ENCODE results near the gene PSMB11.

DNA sequence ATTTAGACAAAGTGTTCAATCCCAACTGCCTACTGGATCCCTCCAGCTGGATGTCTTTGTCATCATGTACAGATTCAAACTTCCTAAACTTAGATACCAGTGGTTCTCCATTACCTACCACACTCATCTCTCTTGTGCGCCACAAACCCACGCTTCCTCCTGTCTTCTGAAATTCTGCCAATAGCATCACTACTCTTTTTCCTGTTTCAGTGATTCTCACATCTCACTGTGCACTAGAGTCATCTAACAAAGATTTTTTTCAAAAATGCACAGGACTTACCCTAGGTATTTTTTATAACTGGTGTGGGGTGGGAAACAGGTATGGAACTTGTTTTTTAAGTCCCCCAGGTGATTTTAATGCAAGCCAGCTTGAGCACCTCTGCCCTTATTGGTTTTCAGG is 13.2 kb upstream of the PSMB11 start:
- no peak for TF ChIP-seq CTCF (IDR thresholded peaks at IDR 0.05 in 2 of 3, conservative IDR thresholded peaks at IDR 0.05 in 1 of 3; ENCODE audit: borderline replicate concordance in 1 of 3, insufficient read depth in 1 of 3, low read depth in 2 of 3, low read length in 2 of 3)
- TF ChIP-seq SIN3A (IDR thresholded peaks at IDR 0.05; ENCODE audit: low read depth) = no peak
- no peak for TF ChIP-seq POLR2A (IDR thresholded peaks at IDR 0.05; ENCODE audit: borderline replicate concordance, extremely low read depth, insufficient read depth, insufficient read length)
- TF ChIP-seq SP1 (IDR thresholded peaks at IDR 0.05; ENCODE audit: low read depth) = no peak
- TF ChIP-seq CEBPB (IDR thresholded peaks at IDR 0.05; ENCODE audit: low read depth) = no peak
- no peak for TF ChIP-seq TCF7L2 (IDR thresholded peaks at IDR 0.05; ENCODE audit: borderline replicate concordance, extremely low read depth, insufficient read depth, insufficient read length)
- no peak for TF ChIP-seq EZH2phosphoT487 (IDR thresholded peaks at IDR 0.05; ENCODE audit: borderline replicate concordance)
- TF ChIP-seq, protein P1, sequence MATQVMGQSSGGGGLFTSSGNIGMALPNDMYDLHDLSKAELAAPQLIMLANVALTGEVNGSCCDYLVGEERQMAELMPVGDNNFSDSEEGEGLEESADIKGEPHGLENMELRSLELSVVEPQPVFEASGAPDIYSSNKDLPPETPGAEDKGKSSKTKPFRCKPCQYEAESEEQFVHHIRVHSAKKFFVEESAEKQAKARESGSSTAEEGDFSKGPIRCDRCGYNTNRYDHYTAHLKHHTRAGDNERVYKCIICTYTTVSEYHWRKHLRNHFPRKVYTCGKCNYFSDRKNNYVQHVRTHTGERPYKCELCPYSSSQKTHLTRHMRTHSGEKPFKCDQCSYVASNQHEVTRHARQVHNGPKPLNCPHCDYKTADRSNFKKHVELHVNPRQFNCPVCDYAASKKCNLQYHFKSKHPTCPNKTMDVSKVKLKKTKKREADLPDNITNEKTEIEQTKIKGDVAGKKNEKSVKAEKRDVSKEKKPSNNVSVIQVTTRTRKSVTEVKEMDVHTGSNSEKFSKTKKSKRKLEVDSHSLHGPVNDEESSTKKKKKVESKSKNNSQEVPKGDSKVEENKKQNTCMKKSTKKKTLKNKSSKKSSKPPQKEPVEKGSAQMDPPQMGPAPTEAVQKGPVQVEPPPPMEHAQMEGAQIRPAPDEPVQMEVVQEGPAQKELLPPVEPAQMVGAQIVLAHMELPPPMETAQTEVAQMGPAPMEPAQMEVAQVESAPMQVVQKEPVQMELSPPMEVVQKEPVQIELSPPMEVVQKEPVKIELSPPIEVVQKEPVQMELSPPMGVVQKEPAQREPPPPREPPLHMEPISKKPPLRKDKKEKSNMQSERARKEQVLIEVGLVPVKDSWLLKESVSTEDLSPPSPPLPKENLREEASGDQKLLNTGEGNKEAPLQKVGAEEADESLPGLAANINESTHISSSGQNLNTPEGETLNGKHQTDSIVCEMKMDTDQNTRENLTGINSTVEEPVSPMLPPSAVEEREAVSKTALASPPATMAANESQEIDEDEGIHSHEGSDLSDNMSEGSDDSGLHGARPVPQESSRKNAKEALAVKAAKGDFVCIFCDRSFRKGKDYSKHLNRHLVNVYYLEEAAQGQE (IDR thresholded peaks at IDR 0.05; ENCODE audit: low read depth) = no peak
- TF ChIP-seq JUND (IDR thresholded peaks at IDR 0.05) = no peak
